Natural killer cell treated with Interleukin-12 subunit alpha and Interleukin-12 subunit beta and Interleukin-15 and Interleukin-18, amount 100 ng/mL, for 72 hours (primary cell): ENCODE measurements around the gene LNX1. TPM values are rescaled to one million over a fixed set of nuclear protein-coding genes. Genes with fewer than 3 reads are reported as not detected.

ENCODE experiments used
- ATAC-seq, 2 donors: fragments of 150-1000 bp; cut with Tn5 transposase in 1 of 2; sonication (Bioruptor Pico), chemical (Tn5 transposase) in 1 of 2; 2 replicates each; pipeline ENCODE4 v1.10.0; 2021
- DNase-seq: peaks from one replicate; pipeline ENCODE4 v3.0.0; 2022; ENCODE audit warnings: low spot score
- H3K27ac Mint-ChIP-seq, 2 donors: 1 replicate in 1 of 2; 2 replicates in 1 of 2; pipeline ENCODE4 v1.8.0; 2022; ENCODE audit warnings: mixed read lengths in 2 of 2, mild to moderate bottlenecking in 1 of 2, moderate library complexity in 1 of 2
- H3K27me3 Mint-ChIP-seq, 2 donors: 1 replicate in 1 of 2; 2 replicates in 1 of 2; pipeline ENCODE4 v1.8.0; 2022; ENCODE audit warnings: mixed read lengths in 2 of 2
- H3K36me3 Mint-ChIP-seq: one replicate; pipeline ENCODE4 v1.8.0; 2022; ENCODE audit warnings: mixed read lengths
- H3K4me1 Mint-ChIP-seq, 2 donors: 1 replicate in 1 of 2; 2 replicates in 1 of 2; pipeline ENCODE4 v1.8.0; 2022; ENCODE audit warnings: low read depth in 2 of 2, mixed read lengths in 2 of 2, mild to moderate bottlenecking in 1 of 2
- H3K4me3 Mint-ChIP-seq: one replicate; pipeline ENCODE4 v1.8.0; 2022; ENCODE audit warnings: mixed read lengths
- H3K9me3 Mint-ChIP-seq: 2 replicates; pipeline ENCODE4 v1.8.0; 2022; ENCODE audit warnings: mixed read lengths
- total RNA-seq, 2 donors: library from RNA; stranded (reverse); gene quantifications; one replicate each; pipeline ENCODE4 v1.2.3, GENCODE V29; 2022

LNX1 gene
- total RNA-seq, 2 donors from 2014 or later, result not detected

GRCh38 chr4:53617101-53617680, 25.9 kb upstream of the LNX1 start:
- Mint-ChIP-seq H3K4me3 (no peak overlapping the region), H3K4me1 (no peaks in the 10 kb centered on the region), H3K27me3 (no peaks in the 10 kb centered on the region), H3K27ac (no peak overlapping the region), H3K36me3 (no peaks in the 10 kb centered on the region), H3K9me3 (peaks cover 3% of the 10 kb centered on the region)
- no peak for ATAC-seq
- no peak for DNase-seq

GRCh38 chr4:53616219-53616618, 24.9 kb upstream of the LNX1 start:
- no peaks in the 10 kb centered on the region for H3K27me3 Mint-ChIP-seq

GRCh38 chr4:53614591-53614990, 23.3 kb upstream of the LNX1 start:
- Mint-ChIP-seq H3K36me3 (no peaks in the 10 kb centered on the region), H3K4me3 (no peak overlapping the region), H3K9me3 (peaks cover 3% of the 10 kb centered on the region), H3K27ac (no peak overlapping the region), H3K27me3 (no peaks in the 10 kb centered on the region), H3K4me1 (no peaks in the 10 kb centered on the region)
- ATAC-seq (no peak), DNase-seq (no peak)

More at GRCh38 chr4:53616219-53616618, 24.9 kb upstream of the LNX1 start:
- Mint-ChIP-seq H3K4me1 (no peaks in the 10 kb centered on the region), H3K27ac (no peak overlapping the region), H3K36me3 (no peaks in the 10 kb centered on the region), H3K9me3 (peaks cover 3% of the 10 kb centered on the region), H3K4me3 (no peak overlapping the region)
- ATAC-seq, result no peak
- no peak for DNase-seq

DNA sequence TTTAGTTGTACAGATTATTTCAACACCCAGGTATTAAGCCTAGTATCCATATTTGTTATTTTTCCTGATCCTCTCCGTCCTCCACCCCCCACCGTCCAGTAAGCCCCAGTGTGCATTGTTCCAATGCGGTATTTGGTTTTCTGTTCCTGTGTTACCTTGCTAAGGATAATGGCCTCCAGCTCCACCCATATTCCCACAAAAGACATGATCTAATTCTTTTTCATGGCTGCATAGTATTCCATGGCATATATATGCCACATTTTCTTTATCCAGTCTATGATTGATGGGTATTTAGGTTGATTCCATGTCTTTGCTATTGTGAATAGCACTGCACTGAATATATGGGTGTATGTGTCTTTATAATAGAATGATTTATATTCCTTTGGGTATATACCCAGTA, 22.1 kb upstream of the LNX1 start:
- no peak overlapping the region for H3K4me3 Mint-ChIP-seq
- ATAC-seq (no peak), DNase-seq (no peak)
- peaks cover 7% of the 10 kb centered on the region for H3K9me3 Mint-ChIP-seq
- no peaks in the 10 kb centered on the region for H3K36me3 Mint-ChIP-seq
- no peaks in the 10 kb centered on the region for H3K4me1 Mint-ChIP-seq
- peaks cover 4% of the 10 kb centered on the region in 2 donors for H3K27me3 Mint-ChIP-seq
- no peak overlapping the region for H3K27ac Mint-ChIP-seq

GRCh38 chr4:53608649-53609048, 17.4 kb upstream of the LNX1 start:
- ATAC-seq (no peak), DNase-seq (no peak)
- Mint-ChIP-seq H3K4me3 (no peak overlapping the region), H3K27ac (no peak overlapping the region), H3K4me1 (no peaks in the 10 kb centered on the region), H3K36me3 (no peaks in the 10 kb centered on the region), H3K27me3 (peaks cover 4 to 12% of the 10 kb centered on the region in 2 donors), H3K9me3 (peaks cover 7% of the 10 kb centered on the region)

- ATAC-seq, result no peak
- no peaks in the 10 kb centered on the region for H3K4me1 Mint-ChIP-seq
- no peak for DNase-seq
- H3K36me3 Mint-ChIP-seq, result no peaks in the 10 kb centered on the region
- no peak overlapping the region for H3K27ac Mint-ChIP-seq
- H3K27me3 Mint-ChIP-seq, result peaks cover 4 to 12% of the 10 kb centered on the region in 2 donors
- H3K9me3 Mint-ChIP-seq, result peaks cover 4% of the 10 kb centered on the region
- no peak overlapping the region for H3K4me3 Mint-ChIP-seq
Measured at GRCh38 chr4:53608242-53608641, 17.0 kb upstream of the LNX1 start.

GRCh38 chr4:53605783-53606182, 14.5 kb upstream of the LNX1 start:
- Mint-ChIP-seq H3K27ac (no peak overlapping the region), H3K9me3 (peaks cover 4% of the 10 kb centered on the region)
- no peak for ATAC-seq

GRCh38 chr4:53602390-53602789, 11.1 kb upstream of the LNX1 start:
- H3K4me3 Mint-ChIP-seq, result no peak overlapping the region
- H3K27ac Mint-ChIP-seq, result no peak overlapping the region
- H3K27me3 Mint-ChIP-seq, result peaks cover 2 to 11% of the 10 kb centered on the region in 2 donors
- H3K36me3 Mint-ChIP-seq, result no peaks in the 10 kb centered on the region
- H3K4me1 Mint-ChIP-seq, result no peaks in the 10 kb centered on the region
- DNase-seq (no peak), ATAC-seq (no peak)
- no peaks in the 10 kb centered on the region for H3K9me3 Mint-ChIP-seq

More at GRCh38 chr4:53605783-53606182, 14.5 kb upstream of the LNX1 start:
- no peak for DNase-seq
- Mint-ChIP-seq H3K4me1 (no peaks in the 10 kb centered on the region), H3K27me3 (peaks cover 4 to 21% of the 10 kb centered on the region in 2 donors), H3K36me3 (no peaks in the 10 kb centered on the region), H3K4me3 (no peak overlapping the region)

DNA sequence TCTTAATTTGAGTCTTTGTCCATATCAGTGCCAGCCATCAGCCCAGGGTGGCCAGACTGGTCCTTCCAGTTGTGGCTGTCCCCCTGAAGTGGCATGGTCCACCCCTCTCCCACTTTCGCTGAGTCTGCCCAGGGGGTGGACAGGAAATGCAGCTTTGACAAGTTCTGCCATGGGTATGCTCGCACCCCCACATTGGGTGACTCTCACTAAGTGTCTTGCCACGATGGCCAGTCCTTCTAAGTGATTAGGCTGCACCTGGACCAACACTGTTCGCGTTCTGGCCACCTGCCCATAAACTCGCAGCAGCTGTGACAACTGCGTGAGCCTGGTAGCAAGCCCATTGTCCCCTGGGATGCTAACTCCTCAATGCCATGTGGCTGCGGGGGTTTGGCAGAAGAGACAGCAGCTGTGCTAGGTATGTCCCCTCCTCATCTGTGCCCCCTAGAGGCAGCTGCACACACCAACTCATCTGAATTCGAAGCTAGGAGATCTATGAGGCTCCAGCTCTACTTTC, 10.0 kb upstream of the LNX1 start:
- no peaks in the 10 kb centered on the region for H3K36me3 Mint-ChIP-seq
- H3K27me3 Mint-ChIP-seq, result peaks cover 5 to 21% of the 10 kb centered on the region in 2 donors
- H3K4me1 Mint-ChIP-seq, result no peaks in the 10 kb centered on the region
- ATAC-seq (no peak), DNase-seq (no peak)
- H3K4me3 Mint-ChIP-seq, result no peak overlapping the region
- H3K27ac Mint-ChIP-seq, result no peak overlapping the region
- no peaks in the 10 kb centered on the region for H3K9me3 Mint-ChIP-seq

- Mint-ChIP-seq H3K27ac (no peak overlapping the region), H3K27me3 (peaks cover 7 to 21% of the 10 kb centered on the region in 2 donors), H3K4me1 (no peaks in the 10 kb centered on the region), H3K4me3 (no peak overlapping the region), H3K9me3 (no peaks in the 10 kb centered on the region), H3K36me3 (no peaks in the 10 kb centered on the region)
- no peak for DNase-seq
- no peak for ATAC-seq
Measured at GRCh38 chr4:53599632-53600031, 8.3 kb upstream of the LNX1 start.

- H3K9me3 Mint-ChIP-seq, result no peaks in the 10 kb centered on the region
- H3K36me3 Mint-ChIP-seq, result no peaks in the 10 kb centered on the region
- ATAC-seq (no peak), DNase-seq (no peak)
- no peaks in the 10 kb centered on the region for H3K4me1 Mint-ChIP-seq
- no peak overlapping the region for H3K4me3 Mint-ChIP-seq
- H3K27ac Mint-ChIP-seq, result no peak overlapping the region
- peaks cover 7 to 21% of the 10 kb centered on the region in 2 donors for H3K27me3 Mint-ChIP-seq
Measured at GRCh38 chr4:53598901-53599300, 7.6 kb upstream of the LNX1 start.

DNA sequence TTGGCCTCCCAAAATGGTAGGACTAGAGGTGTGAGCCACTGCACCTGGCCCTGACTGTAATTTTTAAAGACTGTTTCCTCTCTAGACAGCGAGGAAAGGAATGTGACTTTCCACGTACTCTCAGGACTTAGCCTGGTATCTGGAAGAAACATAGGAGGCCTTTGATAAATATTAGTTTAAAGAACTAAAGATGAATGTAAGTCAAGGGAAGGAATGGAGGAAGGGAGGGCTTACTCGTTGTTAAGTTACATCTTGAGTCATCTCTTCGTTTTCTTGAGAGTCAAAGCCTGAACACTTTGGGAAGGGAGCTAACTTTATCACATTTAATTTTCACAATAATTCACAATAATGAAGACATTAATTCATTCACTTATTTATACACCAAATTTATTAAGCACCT, 7.2 kb upstream of the LNX1 start:
- ATAC-seq, result no peak
- Mint-ChIP-seq H3K27me3 (peaks cover 7 to 21% of the 10 kb centered on the region in 2 donors), H3K9me3 (no peaks in the 10 kb centered on the region), H3K36me3 (no peaks in the 10 kb centered on the region), H3K27ac (no peak overlapping the region), H3K4me3 (no peak overlapping the region), H3K4me1 (no peaks in the 10 kb centered on the region)
- no peak for DNase-seq

DNA sequence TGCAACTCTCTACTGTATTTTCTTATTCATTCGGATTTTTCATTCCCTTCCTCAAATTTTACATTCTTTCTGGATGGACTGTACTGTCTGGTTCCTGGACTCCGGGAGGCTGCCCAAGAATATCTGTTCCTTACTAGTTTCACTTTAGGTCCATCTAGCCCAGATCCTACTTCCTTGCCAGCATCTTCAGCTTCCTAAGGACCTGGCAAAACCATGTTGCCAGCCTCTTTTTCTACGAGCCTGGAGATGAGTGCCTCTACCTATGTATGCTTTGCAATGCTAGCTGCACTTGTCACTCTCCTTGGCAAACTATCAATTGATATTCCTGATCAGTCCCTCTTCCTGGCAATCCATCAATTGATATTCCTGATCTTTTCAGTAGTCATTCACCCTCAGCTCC, 5.6 kb upstream of the LNX1 start:
- peaks cover 0 to under 1% of the 10 kb centered on the region in 2 donors for H3K4me1 Mint-ChIP-seq
- no peak for ATAC-seq
- H3K36me3 Mint-ChIP-seq, result no peaks in the 10 kb centered on the region

GRCh38 chr4:53595834-53596233, 4.5 kb upstream of the LNX1 start:
- Mint-ChIP-seq H3K4me1 (peaks cover 0 to 6% of the 10 kb centered on the region in 2 donors), H3K27ac (no peak overlapping the region), H3K27me3 (peaks cover 28 to 30% of the 10 kb centered on the region in 2 donors), H3K36me3 (no peaks in the 10 kb centered on the region), H3K4me3 (no peak overlapping the region), H3K9me3 (no peaks in the 10 kb centered on the region)
- DNase-seq (no peak), ATAC-seq (no peak)

More for the DNA sequence above, 5.6 kb upstream of the LNX1 start:
- H3K4me3 Mint-ChIP-seq, result no peak overlapping the region
- H3K27ac Mint-ChIP-seq, result no peak overlapping the region
- no peaks in the 10 kb centered on the region for H3K9me3 Mint-ChIP-seq
- no peak for DNase-seq
- H3K27me3 Mint-ChIP-seq, result peaks cover 18 to 22% of the 10 kb centered on the region in 2 donors

- Mint-ChIP-seq H3K27ac (no peak overlapping the region), H3K9me3 (no peaks in the 10 kb centered on the region), H3K4me1 (peaks cover 0 to 6% of the 10 kb centered on the region in 2 donors), H3K27me3 (peaks cover 32 to 37% of the 10 kb centered on the region in 2 donors), H3K36me3 (no peaks in the 10 kb centered on the region), H3K4me3 (no peak overlapping the region)
- ATAC-seq, result no peak
- no peak for DNase-seq
Measured at GRCh38 chr4:53595204-53595603, 3.9 kb upstream of the LNX1 start.
